K562 (cell line): ENCODE measurements around the gene UPK3BL1. TPM values are rescaled to one million over a fixed set of nuclear protein-coding genes. Genes with fewer than 3 reads are reported as not detected.
A peak's percentile ranks its signal among the peaks of the same experiment; 100 is the strongest.
"Not testable (repeated sequence)": the region's sequence is repeated elsewhere in the genome, so short reads cannot be mapped to it uniquely, and the experiment has no call there.

Experiments
- ATAC-seq: fragments of 200-7000 bp; cut with Tn5 transposase; 3 replicates; pipeline ENCODE4 v1.9.1; 2020; ENCODE audit warnings: moderate library complexity
- BruUV-seq: library from RNA; stranded (reverse); fragments of 400-500 nt; replicated peaks from 2 replicates; lab custom pipeline; 2021; lab: Mats Ljungman, UMichigan
- CTCF ChIA-PET: fragments of 300-600 bp; formaldehyde crosslinking; extraction: SDS; loops from one replicate; lab custom pipeline; 2021; ENCODE audit warnings: low intra/inter-chr PET ratio; lab: Yijun Ruan, JAX
- POLR2A ChIA-PET: fragments of 300-600, 350-650 bp; sonication (Branson Sonifier 250); formaldehyde crosslinking; extraction: SDS; loops from one replicate; lab custom pipeline; 2021; ENCODE audit warnings: antibody characterized with exemption, inconsistent platforms; lab: Yijun Ruan, JAX
- DNase-seq, 4 experiments: peaks; one replicate each; pipeline versions ENCODE4 v3.0.0 to v3.0.0-alpha.2; 2011 to 2018; ENCODE audit warnings: low spot score in 3 of 4, mixed read lengths in 3 of 4; ENCODE audit errors: extremely low read depth in 1 of 4
- FAIRE-seq: peaks from 2 replicates; lab custom pipeline; 2011; peaks lifted over from hg19 to GRCh38; lab: Jason Lieb, UNC
- H2AFZ ChIP-seq: 2 replicates; pipeline ENCODE4 v1.6.0; 2011; ENCODE audit warnings: low read depth, low read length, control low read depth, inconsistent platforms
- H3K27ac ChIP-seq: fragments of 200-600 bp; 3 replicates; pipeline ENCODE4 v1.8.0; 2011; ENCODE audit warnings: low read depth, mild to moderate bottlenecking, control low read depth, inconsistent platforms, low read length, moderate library complexity, mixed read lengths; ENCODE audit errors: extremely low read depth
- H3K27me3 ChIP-seq, 2 experiments: fragments of 300-600 bp in 1 of 2; 2 replicates in 1 of 2; 3 replicates in 1 of 2; pipeline versions ENCODE4 v1.6.0 to v1.8.0; 2011; ENCODE audit warnings: inconsistent platforms in 2 of 2, low read length in 2 of 2, mild to moderate bottlenecking in 1 of 2, mixed read lengths in 1 of 2, moderate library complexity in 1 of 2; ENCODE audit not compliant: control insufficient read depth in 2 of 2, insufficient read depth in 2 of 2
- H3K36me3 ChIP-seq: fragments of 300-600 bp; 3 replicates; pipeline ENCODE4 v1.8.0; 2011; ENCODE audit warnings: mild to moderate bottlenecking, low read length, inconsistent platforms; ENCODE audit not compliant: control insufficient read depth, insufficient read depth
- H3K4me1 ChIP-seq, 2 experiments: fragments of 200-600 bp in 1 of 2; replicated peaks in 1 of 2; 2 replicates in 1 of 2; 3 replicates in 1 of 2; pipeline versions ENCODE4 v1.5.1 to v1.8.0; 2011; ENCODE audit warnings: inconsistent platforms in 2 of 2, low read length in 2 of 2, mild to moderate bottlenecking in 1 of 2, mixed read lengths in 1 of 2, moderate library complexity in 1 of 2; ENCODE audit not compliant: control insufficient read depth in 2 of 2, insufficient read depth in 2 of 2
- H3K4me2 ChIP-seq: 2 replicates; pipeline ENCODE4 v1.6.1; 2011; ENCODE audit warnings: low read length, control low read depth, inconsistent platforms, mixed read lengths; ENCODE audit not compliant: insufficient read depth
- H3K4me3 ChIP-seq: fragments of 200-600 bp; sonication (generic), shearing (Covaris generic); 2 replicates; pipeline ENCODE4 v1.5.1; 2016; ENCODE audit warnings: control low read depth, inconsistent platforms
- H3K79me2 ChIP-seq: fragments of 200-600 bp; 3 replicates; pipeline ENCODE4 v1.8.0; 2011; ENCODE audit warnings: low read length, inconsistent platforms; ENCODE audit not compliant: control insufficient read depth, insufficient read depth
- H3K9ac ChIP-seq, 2 experiments: 2 replicates each; pipeline versions ENCODE4 v1.6.0 to v1.6.1; 2011; ENCODE audit warnings: low read depth in 2 of 2, low read length in 2 of 2, control low read depth in 1 of 2, inconsistent platforms in 1 of 2, mild to moderate bottlenecking in 1 of 2, mixed read lengths in 1 of 2; ENCODE audit not compliant: insufficient read depth in 1 of 2
- H3K9me1 ChIP-seq: one replicate; pipeline ENCODE4 v1.6.0; 2011; ENCODE audit warnings: inconsistent platforms, mild to moderate bottlenecking, low read length, moderate library complexity; ENCODE audit not compliant: control insufficient read depth, insufficient read depth
- H3K9me3 ChIP-seq: replicated peaks from 2 replicates; pipeline ENCODE4 v1.5.1; 2011; ENCODE audit warnings: low read depth, low read length, inconsistent platforms; ENCODE audit not compliant: control insufficient read depth, insufficient read depth
- H4K20me1 ChIP-seq: replicated peaks from 2 replicates; pipeline ENCODE4 v1.6.1; 2011; ENCODE audit warnings: low read length, inconsistent platforms, mixed read lengths; ENCODE audit not compliant: control insufficient read depth, insufficient read depth
- CTCFL ChIP-seq: IDR thresholded peaks from 2 replicates; pipeline ENCODE4 v1.6.1; 2011; ENCODE audit warnings: borderline replicate concordance, low read depth, mild to moderate bottlenecking, moderate library complexity, low read length; ENCODE audit not compliant: insufficient read depth, poor library complexity, severe bottlenecking
- PHF8 ChIP-seq: fragments of 200-600 bp; sonication (generic); IDR thresholded peaks from 2 replicates; pipeline ENCODE4 v1.6.1; 2012; ENCODE audit warnings: mixed run types, mild to moderate bottlenecking, inconsistent platforms, low read length, moderate library complexity, borderline replicate concordance
- RBFOX2 ChIP-seq: fragments of 200-400 bp; formaldehyde crosslinking; IDR thresholded peaks from 2 replicates; pipeline ENCODE4 v1.6.1; 2017; ENCODE audit warnings: low read depth, mild to moderate bottlenecking, low read length, moderate library complexity
- ZBTB40 ChIP-seq, 2 experiments: fragments of 450-650 bp in 1 of 2; sonication (generic) in 1 of 2; formaldehyde crosslinking in 1 of 2; IDR thresholded peaks; 2 replicates each; pipeline versions ENCODE4 v1.7.1 to v1.9.0; 2016 to 2022; ENCODE audit warnings: inconsistent platforms in 1 of 2, mild to moderate bottlenecking in 1 of 2, missing genetic modification reagents in 1 of 2
- ZNF740 ChIP-seq, 3 experiments: fragments of 200-800 bp in 1 of 3; sonication (Bioruptor generic) in 1 of 3; sonication (generic) in 1 of 3; formaldehyde crosslinking in 1 of 3; IDR thresholded peaks; 2 replicates each; pipeline versions ENCODE4 v1.6.1 to v1.8.0; 2016 to 2022; ENCODE audit warnings: mild to moderate bottlenecking in 2 of 3, missing compliant biosample characterization in 2 of 3, missing genetic modification characterization in 2 of 3, missing genetic modification reagents in 1 of 3
- WGBS: fragments of 100-300 bp; shearing (Covaris generic); methylation state at CpG from one replicate; pipeline ENCODE4 v1.1.6; 2016; ENCODE audit warnings: low coverage, mixed read lengths; ENCODE audit not compliant: insufficient coverage; ENCODE audit errors: missing lambda C conversion rate; 5-methylcytosine and 5-hydroxymethylcytosine counted together
- in situ Hi-C: fragments of 300-500 bp; cut with MboI; formaldehyde crosslinking; loops from 4 replicates; pipeline ENCODE4 v1.15.0; 2018; ENCODE audit warnings: inconsistent platforms, mixed read lengths
- intact Hi-C: fragments of 100-400 bp; cut with micrococcal nuclease; formaldehyde crosslinking; loops from 2 replicates; pipeline ENCODE4 v1.14.2; 2022
- polyA plus RNA-seq, 8 experiments: library from polyadenylated mRNA; depleted of rRNA in 4 of 8; stranded (reverse) in 5 of 8; unstranded in 3 of 8; fragments of >200 nt; fragmentation: Nextera tagmentation in 2 of 8; fragmentation: Illumina TruSeq in 1 of 8; extraction: Ambion mirVana in 2 of 8; extraction: Trizol in 1 of 8; gene quantifications; 2 replicates each; pipeline versions ENCODE4 v1.2.1 to v1.2.3, GENCODE V29; 2011 to 2014; ENCODE audit warnings: inconsistent platforms in 1 of 8, missing spikeins in 1 of 8
- total RNA-seq, 7 experiments: library from RNA; depleted of rRNA in 6 of 7; stranded (reverse); fragments of >200 nt in 6 of 7; fragmentation: Illumina TruSeq in 2 of 7; extraction: Trizol in 2 of 7; gene quantifications; 2 replicates each; pipeline versions ENCODE4 v1.2.1 to v1.2.3, GENCODE V29; 2011 to 2021; ENCODE audit warnings: low replicate concordance in 1 of 7

Gene UPK3BL1
- total and polyA plus RNA-seq, 9 of the 15 experiments (the other 6 are each of a cell fraction or from before 2014, with no cell fraction given): 3.9 to 36.3 (median 15.6) TPM

GRCh38 chr7:102671166-102671955, 28.8 kb upstream of the UPK3BL1 start, which contains the start of gene POLR2J2:
Gene POLR2J2 (minus strand): TSS chr7:102671663. CDS start chr7:102671601, 62 bp downstream.
- FAIRE-seq; POLR2A ChIA-PET; H3K9me1 ChIP-seq; H3K27me3 ChIP-seq; BruUV-seq; H2AFZ ChIP-seq; H3K36me3 ChIP-seq; H3K27ac ChIP-seq; H3K4me1 ChIP-seq; H3K79me2 ChIP-seq; CTCF ChIA-PET; H4K20me1 ChIP-seq; H3K9me3 ChIP-seq; intact Hi-C loops; TF ChIP-seq ZBTB40, ZNF740 (CRISPR knock-in tag; IDR thresholded peaks at IDR 0.05): not testable (repeated sequence)
- peak within 1 kb of the TSS; percentile 41 to 78; a peak in 3 of 4 replicates for H3K9ac ChIP-seq
- 8% methylated on average over 2 of the region's 63 CpGs for whole genome bisulfite sequencing
- DNase-seq: peak; percentile 86 to 91 (median 87)
- peak within 1 kb of the TSS; percentile 32; the same call in 1 of the 2 replicates for H3K4me2 ChIP-seq
- ATAC-seq: peak; percentile 91
- in situ Hi-C loops: loop anchor here (25.0 kb wide), 2 partner anchors 209 to 359 kb away; partner anchors contain the start of genes ALKBH4 and LRWD1
- H3K4me3 ChIP-seq: peak within 1 kb of the TSS; percentile 43
- TF ChIP-seq ZBTB40 (IDR thresholded peaks at IDR 0.05) (peak; percentile 39; the same call in 1 of the 2 replicates), ZNF740 (tag; IDR thresholded peaks at IDR 0.05) (peak in 1 of 2 experiments; percentile 72; a peak in 2 of 4 replicates), RBFOX2 (peak; percentile 68), PHF8 (peak; percentile 30; the same call in 1 of the 2 replicates), CTCFL (peak; percentile 73)
